B cell (primary cell): ENCODE measurements around the gene FUBP3.

ENCODE experiments used
- CTCF ChIP-seq: fragments of 200-600 bp; IDR thresholded peaks from one replicate; pipeline ENCODE4 v1.8.0; 2022; ENCODE audit warnings: antibody characterized with exemption, mild to moderate bottlenecking
- EZH2 ChIP-seq: IDR thresholded peaks from 2 replicates; pipeline ENCODE4 v1.6.1; 2012; ENCODE audit warnings: borderline replicate concordance, low read depth, mild to moderate bottlenecking, moderate library complexity, low read length; ENCODE audit not compliant: insufficient read depth, poor library complexity, severe bottlenecking

GRCh38 chr9:130659699-130660248 is 80.4 kb downstream of the FUBP3 start:
- TF ChIP-seq EZH2 (no peak), CTCF (no peak)
